Measurements from ENCODE around the gene RAPGEF6. TPM values are rescaled to one million over a fixed set of nuclear protein-coding genes. Genes with fewer than 3 reads are reported as not detected.

Gene RAPGEF6
- total RNA-seq, 1 donor from 2014 or later: 36.7 TPM

GRCh38 chr5:131459216-131459615, 175.8 kb downstream of the RAPGEF6 start:
- no peak overlapping the region for H3K4me3 Mint-ChIP-seq
- H3K27me3 Mint-ChIP-seq (ENCODE audit: insufficient read depth): no peaks in the 10 kb centered on the region
- peaks cover 18% of the 10 kb centered on the region for H3K4me1 Mint-ChIP-seq (ENCODE audit: low read depth)
- peaks cover 43% of the 10 kb centered on the region for H3K36me3 Mint-ChIP-seq (ENCODE audit: low read depth)
- intact Hi-C loops (cut with micrococcal nuclease): no loop called here
- no peak for DNase-seq (ENCODE audit: low spot score)
- H3K9me3 Mint-ChIP-seq: no peaks in the 10 kb centered on the region
- H3K27ac Mint-ChIP-seq: no peak overlapping the region

DNA sequence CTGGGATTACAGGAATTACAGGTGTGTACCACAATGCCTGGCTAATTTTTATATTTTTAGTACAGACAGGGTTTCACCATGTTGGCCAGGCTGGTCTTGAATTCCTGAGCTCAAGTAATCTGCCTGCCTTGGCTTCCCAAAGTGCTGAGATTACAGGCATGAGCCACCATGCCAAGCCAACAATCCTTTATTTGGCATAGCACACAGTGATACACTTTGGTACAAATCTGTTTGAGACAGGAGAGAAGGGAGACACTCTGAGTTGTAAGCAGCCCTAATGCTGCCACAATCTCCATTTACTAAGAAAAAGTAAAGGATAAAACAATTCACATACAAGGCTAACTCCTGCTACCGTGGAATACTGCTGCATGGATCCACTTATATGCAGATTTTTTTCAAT, 177.8 kb downstream of the RAPGEF6 start:
- peaks cover 44% of the 10 kb centered on the region for H3K36me3 Mint-ChIP-seq (ENCODE audit: low read depth)

GRCh38 chr5:131450941-131451340, 184.1 kb downstream of the RAPGEF6 start:
- no peak overlapping the region for H3K27ac Mint-ChIP-seq
- peaks cover 43% of the 10 kb centered on the region for H3K36me3 Mint-ChIP-seq (ENCODE audit: low read depth)
- intact Hi-C loops (cut with micrococcal nuclease): no loop called here

More for the DNA sequence above, 177.8 kb downstream of the RAPGEF6 start:
- H3K9me3 Mint-ChIP-seq: no peaks in the 10 kb centered on the region
- DNase-seq (ENCODE audit: low spot score): no peak
- intact Hi-C loops (cut with micrococcal nuclease): no loop called here
- no peak overlapping the region for H3K27ac Mint-ChIP-seq
- peaks cover 16% of the 10 kb centered on the region for H3K4me1 Mint-ChIP-seq (ENCODE audit: low read depth)
- H3K4me3 Mint-ChIP-seq: no peak overlapping the region
- H3K27me3 Mint-ChIP-seq (ENCODE audit: insufficient read depth): no peaks in the 10 kb centered on the region

DNA sequence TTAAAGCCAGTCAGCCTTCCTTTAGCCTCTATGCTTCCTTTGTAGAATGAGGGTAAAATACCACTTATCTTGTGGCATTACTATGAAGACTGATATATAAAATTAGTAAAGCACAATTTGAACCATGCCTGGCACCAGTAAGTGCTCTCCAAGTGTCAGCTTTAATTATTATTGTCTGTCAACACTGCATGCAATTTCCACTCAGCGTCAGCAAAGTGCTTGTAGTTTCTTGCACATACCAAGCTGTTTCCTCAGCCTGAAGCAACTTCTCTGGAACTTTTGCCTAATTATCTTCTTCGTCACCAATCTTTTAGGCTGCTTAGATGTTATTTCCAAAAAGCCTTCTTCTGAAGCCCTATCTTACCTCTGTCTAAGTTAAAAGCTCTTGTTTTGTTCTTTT, 193.8 kb downstream of the RAPGEF6 start:
- Mint-ChIP-seq H3K4me1 (ENCODE audit: low read depth) (no peaks in the 10 kb centered on the region), H3K36me3 (ENCODE audit: low read depth) (peaks cover 52% of the 10 kb centered on the region), H3K27ac (no peak overlapping the region), H3K27me3 (ENCODE audit: insufficient read depth) (no peaks in the 10 kb centered on the region), H3K9me3 (no peaks in the 10 kb centered on the region), H3K4me3 (no peak overlapping the region)
- DNase-seq (ENCODE audit: low spot score): no peak
- intact Hi-C loops (cut with micrococcal nuclease): no loop called here

More at GRCh38 chr5:131450941-131451340, 184.1 kb downstream of the RAPGEF6 start:
- Mint-ChIP-seq H3K4me1 (ENCODE audit: low read depth) (peaks cover 5% of the 10 kb centered on the region), H3K27me3 (ENCODE audit: insufficient read depth) (no peaks in the 10 kb centered on the region), H3K4me3 (no peak overlapping the region), H3K9me3 (no peaks in the 10 kb centered on the region)
- DNase-seq (ENCODE audit: low spot score): no peak

- no peaks in the 10 kb centered on the region for H3K4me1 Mint-ChIP-seq (ENCODE audit: low read depth)
These were observed 198.9 kb downstream of the RAPGEF6 start for GRCh38 chr5:131436081-131436480.

DNA sequence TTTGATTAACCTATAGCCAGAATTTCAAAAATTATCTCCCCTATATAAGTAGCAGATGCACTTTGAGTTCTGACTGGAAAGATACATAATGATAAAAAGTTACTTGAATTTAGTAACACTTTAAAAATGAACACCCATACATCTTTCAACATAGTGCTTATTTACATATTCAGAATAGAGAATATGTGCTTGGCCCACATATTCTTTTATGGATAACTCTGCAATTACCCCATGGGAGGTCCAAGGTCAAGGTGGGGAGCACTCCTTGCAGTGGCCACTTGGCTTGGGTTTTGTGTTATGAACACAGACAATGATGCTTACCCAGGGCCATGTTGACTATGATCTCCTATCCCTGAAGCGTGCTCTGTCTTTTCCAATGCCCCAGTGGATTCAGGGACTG, 201.9 kb downstream of the RAPGEF6 start:
- Mint-ChIP-seq H3K4me1 (ENCODE audit: low read depth) (no peaks in the 10 kb centered on the region), H3K36me3 (ENCODE audit: low read depth) (peaks cover 43% of the 10 kb centered on the region), H3K9me3 (no peaks in the 10 kb centered on the region), H3K27me3 (ENCODE audit: insufficient read depth) (no peaks in the 10 kb centered on the region), H3K27ac (no peak overlapping the region), H3K4me3 (no peak overlapping the region)
- intact Hi-C loops (cut with micrococcal nuclease): no loop called here
- no peak for DNase-seq (ENCODE audit: low spot score)

More at GRCh38 chr5:131436081-131436480, 198.9 kb downstream of the RAPGEF6 start:
- intact Hi-C loops (cut with micrococcal nuclease): no loop called here
- H3K27ac Mint-ChIP-seq: no peak overlapping the region
- no peaks in the 10 kb centered on the region for H3K9me3 Mint-ChIP-seq
- DNase-seq (ENCODE audit: low spot score): no peak
- H3K36me3 Mint-ChIP-seq (ENCODE audit: low read depth): peaks cover 43% of the 10 kb centered on the region
- no peaks in the 10 kb centered on the region for H3K27me3 Mint-ChIP-seq (ENCODE audit: insufficient read depth)
- H3K4me3 Mint-ChIP-seq: no peak overlapping the region

- Mint-ChIP-seq H3K27ac (no peak overlapping the region), H3K4me1 (ENCODE audit: low read depth) (no peaks in the 10 kb centered on the region), H3K27me3 (ENCODE audit: insufficient read depth) (no peaks in the 10 kb centered on the region), H3K9me3 (no peaks in the 10 kb centered on the region), H3K36me3 (ENCODE audit: low read depth) (peaks cover 40% of the 10 kb centered on the region), H3K4me3 (no peak overlapping the region)
- intact Hi-C loops (cut with micrococcal nuclease): no loop called here
- DNase-seq (ENCODE audit: low spot score): no peak
These were observed 203.2 kb downstream of the RAPGEF6 start for GRCh38 chr5:131431794-131432193.

DNA sequence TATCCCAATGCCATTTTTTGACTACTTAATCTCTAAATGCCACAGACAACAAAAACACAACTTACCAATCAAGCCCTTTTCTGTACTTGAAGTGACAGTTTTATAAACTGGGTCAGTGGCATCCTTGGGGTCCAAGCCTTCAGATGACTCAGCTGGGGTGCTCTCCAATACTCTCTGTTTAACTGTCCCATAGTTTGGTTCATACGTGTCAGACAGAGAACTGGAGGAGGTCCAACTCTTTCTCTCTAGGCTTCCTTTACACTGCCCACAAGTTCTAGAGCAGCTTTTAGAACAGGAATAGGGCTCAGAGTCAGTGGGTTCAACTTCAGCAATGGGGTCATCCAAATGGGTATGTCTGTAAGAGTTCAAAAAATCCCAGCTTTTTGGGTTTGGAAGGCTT, 204.2 kb downstream of the RAPGEF6 start:
- Mint-ChIP-seq H3K9me3 (no peaks in the 10 kb centered on the region), H3K4me3 (no peak overlapping the region), H3K27me3 (ENCODE audit: insufficient read depth) (no peaks in the 10 kb centered on the region), H3K4me1 (ENCODE audit: low read depth) (no peaks in the 10 kb centered on the region), H3K36me3 (ENCODE audit: low read depth) (peaks cover 46% of the 10 kb centered on the region), H3K27ac (no peak overlapping the region)
- no peak for DNase-seq (ENCODE audit: low spot score)
- intact Hi-C loops (cut with micrococcal nuclease): no loop called here

DNA sequence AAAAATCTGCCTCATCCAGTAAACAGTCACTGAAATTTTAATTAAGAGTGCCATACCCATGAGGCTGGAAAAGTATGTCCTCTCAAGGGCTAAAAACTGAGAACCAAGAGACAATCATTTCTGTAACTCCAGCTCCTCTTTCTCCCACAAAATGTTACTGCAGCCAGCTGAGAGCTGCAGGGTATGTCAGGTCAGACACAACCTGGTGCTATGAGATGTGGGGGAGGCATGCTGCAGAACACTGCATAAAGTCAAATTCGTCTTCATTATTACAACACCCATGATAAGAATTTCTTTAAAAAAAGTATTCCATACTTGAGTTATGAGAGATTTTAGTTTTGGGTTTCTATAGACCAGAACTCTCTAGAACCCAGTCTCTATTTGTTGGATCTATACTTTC, 209.0 kb downstream of the RAPGEF6 start:
- DNase-seq (ENCODE audit: low spot score): no peak
- no peak overlapping the region for H3K27ac Mint-ChIP-seq
- no peaks in the 10 kb centered on the region for H3K27me3 Mint-ChIP-seq (ENCODE audit: insufficient read depth)
- intact Hi-C loops (cut with micrococcal nuclease): no loop called here
- no peak overlapping the region for H3K4me3 Mint-ChIP-seq
- H3K4me1 Mint-ChIP-seq (ENCODE audit: low read depth): peaks cover 6% of the 10 kb centered on the region
- peaks cover 43% of the 10 kb centered on the region for H3K36me3 Mint-ChIP-seq (ENCODE audit: low read depth)
- no peaks in the 10 kb centered on the region for H3K9me3 Mint-ChIP-seq

DNA sequence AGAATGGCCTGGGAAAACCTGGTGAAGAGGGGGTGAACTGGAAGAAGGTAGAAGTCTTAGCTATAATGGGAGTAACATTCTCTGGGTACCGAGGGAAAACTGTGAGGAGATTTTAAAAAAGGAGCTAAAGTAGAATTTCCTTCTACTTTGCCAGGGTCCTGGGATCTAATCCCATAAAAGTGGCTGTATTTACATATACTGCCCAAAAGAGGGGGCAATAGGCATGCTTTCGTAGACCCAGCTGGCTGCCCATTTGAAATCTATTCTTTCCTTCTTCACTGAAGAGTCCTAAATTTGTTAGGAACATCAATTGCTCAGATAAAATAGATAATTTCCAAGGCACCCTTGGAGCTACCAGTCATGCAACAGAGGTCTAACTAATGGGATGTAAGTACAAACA, 212.0 kb downstream of the RAPGEF6 start:
- no peaks in the 10 kb centered on the region for H3K27me3 Mint-ChIP-seq (ENCODE audit: insufficient read depth)

DNA sequence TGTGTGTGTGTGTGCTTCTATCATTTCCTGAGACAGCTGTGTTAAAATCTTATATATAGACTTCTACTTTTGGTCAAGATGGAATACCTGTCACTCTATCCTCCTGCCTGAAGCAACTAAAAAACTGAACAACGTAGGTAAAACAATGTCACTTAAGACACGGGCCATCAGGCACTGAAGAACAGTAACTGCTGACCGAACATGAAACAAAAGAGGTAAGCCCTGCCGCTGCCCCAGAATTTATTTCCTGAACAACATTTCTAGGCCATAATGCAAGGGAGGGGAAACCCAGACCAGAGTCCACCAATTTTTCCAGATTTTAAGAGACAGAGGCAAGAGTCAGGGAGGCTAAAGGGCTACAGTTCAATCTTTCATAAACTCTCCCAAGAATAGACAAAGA, 215.2 kb downstream of the RAPGEF6 start:
- DNase-seq (ENCODE audit: low spot score): no peak
- H3K36me3 Mint-ChIP-seq (ENCODE audit: low read depth): peaks cover 23% of the 10 kb centered on the region
- H3K4me1 Mint-ChIP-seq (ENCODE audit: low read depth): peaks cover 25% of the 10 kb centered on the region
- intact Hi-C loops (cut with micrococcal nuclease): loop anchor here (5.0 kb wide), 2 partner anchors 587 to 1313 kb away; no protein-coding TSS in a partner anchor
- no peaks in the 10 kb centered on the region for H3K9me3 Mint-ChIP-seq
- no peak overlapping the region for H3K4me3 Mint-ChIP-seq
- H3K27me3 Mint-ChIP-seq (ENCODE audit: insufficient read depth): no peaks in the 10 kb centered on the region
- H3K27ac Mint-ChIP-seq: no peak overlapping the region

More for the DNA sequence above, 212.0 kb downstream of the RAPGEF6 start:
- DNase-seq (ENCODE audit: low spot score): no peak
- Mint-ChIP-seq H3K27ac (no peak overlapping the region), H3K9me3 (no peaks in the 10 kb centered on the region), H3K4me1 (ENCODE audit: low read depth) (peaks cover 6% of the 10 kb centered on the region), H3K4me3 (no peak overlapping the region), H3K36me3 (ENCODE audit: low read depth) (peaks cover 38% of the 10 kb centered on the region)
- intact Hi-C loops (cut with micrococcal nuclease): loop anchor here (5.0 kb wide), 1 partner anchor 584 kb away; no protein-coding TSS in a partner anchor

DNA sequence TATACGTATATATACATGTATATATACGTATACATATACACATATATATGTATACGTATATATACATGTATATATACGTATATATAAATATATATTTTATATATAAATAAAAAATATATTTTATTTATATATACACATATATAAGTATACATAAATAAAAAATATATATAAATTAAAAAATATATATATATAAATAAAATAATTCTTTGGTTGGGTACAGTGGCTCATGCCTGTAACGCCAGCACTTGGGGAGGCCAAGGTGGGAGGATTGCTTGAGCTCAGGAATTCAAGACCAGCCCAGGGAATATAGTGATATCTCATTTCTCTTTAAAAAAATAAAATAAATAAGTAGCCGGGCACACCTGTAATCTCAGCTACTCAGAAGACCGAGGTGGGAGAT, 216.2 kb downstream of the RAPGEF6 start:
- Mint-ChIP-seq H3K4me1 (ENCODE audit: low read depth) (peaks cover 34% of the 10 kb centered on the region), H3K27ac (no peak overlapping the region), H3K27me3 (ENCODE audit: insufficient read depth) (no peaks in the 10 kb centered on the region), H3K9me3 (no peaks in the 10 kb centered on the region), H3K36me3 (ENCODE audit: low read depth) (peaks cover 29% of the 10 kb centered on the region), H3K4me3 (no peak overlapping the region)
- DNase-seq (ENCODE audit: low spot score): no peak
- intact Hi-C loops (cut with micrococcal nuclease): loop anchor here (5.0 kb wide), 1 partner anchor 1312 kb away; no protein-coding TSS in a partner anchor

DNA sequence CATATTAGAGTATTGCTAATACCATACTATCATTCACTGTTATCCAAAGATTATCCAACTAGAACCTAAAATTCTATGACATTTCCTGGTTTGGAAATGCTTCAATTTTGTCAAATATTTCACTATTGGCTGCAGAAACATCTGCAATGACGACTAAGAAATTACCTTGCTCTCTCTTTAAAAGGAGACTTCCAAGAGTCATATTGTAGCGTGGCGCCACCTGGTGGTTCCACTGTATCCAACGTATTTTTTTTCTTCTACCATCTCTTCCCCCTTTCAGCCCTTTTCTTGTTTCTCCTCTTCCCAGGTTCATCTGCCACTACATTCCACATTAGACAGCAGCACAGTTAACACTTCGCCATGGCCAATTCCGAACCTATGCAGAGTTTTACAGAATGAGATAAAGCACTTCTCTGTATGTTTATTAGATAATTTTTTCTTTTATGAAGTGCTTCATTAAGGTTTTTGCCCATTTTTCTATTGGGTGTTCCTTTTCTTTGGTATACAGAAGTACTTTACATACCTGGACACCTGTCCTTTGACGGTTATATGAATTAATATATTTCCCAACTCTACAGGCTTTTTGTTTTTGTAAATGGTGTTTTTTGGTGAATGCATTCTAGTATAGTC, 217.7 kb downstream of the RAPGEF6 start:
- intact Hi-C loops (cut with micrococcal nuclease): loop anchor here (1.0 to 5.0 kb wide), 9 partner anchors 35 to 1310 kb away; partner anchors contain the start of genes HINT1 and LYRM7
- H3K4me3 Mint-ChIP-seq: peak overlapping the region; percentile 32
- H3K27ac Mint-ChIP-seq: peak overlapping the region; percentile 59

More for the DNA sequence above, 217.7 kb downstream of the RAPGEF6 start:
- no peaks in the 10 kb centered on the region for H3K9me3 Mint-ChIP-seq
- H3K36me3 Mint-ChIP-seq (ENCODE audit: low read depth): peaks cover 21% of the 10 kb centered on the region
- no peaks in the 10 kb centered on the region for H3K27me3 Mint-ChIP-seq (ENCODE audit: insufficient read depth)
- peaks cover 37% of the 10 kb centered on the region for H3K4me1 Mint-ChIP-seq (ENCODE audit: low read depth)
- DNase-seq (ENCODE audit: low spot score): peak; percentile 65
